Hepatocyte (in vitro differentiated cells): Measurements from ENCODE around the gene FGF23.
A peak's percentile ranks its signal among the peaks of the same experiment; 100 is the strongest.

Experiments
- CTCF ChIP-seq: fragments of 200-600 bp; sonication (generic); IDR thresholded peaks from 2 replicates; pipeline ENCODE4 v1.5.1; 2016; ENCODE audit warnings: antibody characterized with exemption, mild to moderate bottlenecking; ENCODE audit not compliant: poor library complexity
- EZH2 ChIP-seq: fragments of 200-600 bp; sonication (generic); IDR thresholded peaks from 2 replicates; pipeline ENCODE4 v1.6.1; 2016; ENCODE audit warnings: antibody characterized with exemption, mild to moderate bottlenecking, borderline replicate concordance

DNA sequence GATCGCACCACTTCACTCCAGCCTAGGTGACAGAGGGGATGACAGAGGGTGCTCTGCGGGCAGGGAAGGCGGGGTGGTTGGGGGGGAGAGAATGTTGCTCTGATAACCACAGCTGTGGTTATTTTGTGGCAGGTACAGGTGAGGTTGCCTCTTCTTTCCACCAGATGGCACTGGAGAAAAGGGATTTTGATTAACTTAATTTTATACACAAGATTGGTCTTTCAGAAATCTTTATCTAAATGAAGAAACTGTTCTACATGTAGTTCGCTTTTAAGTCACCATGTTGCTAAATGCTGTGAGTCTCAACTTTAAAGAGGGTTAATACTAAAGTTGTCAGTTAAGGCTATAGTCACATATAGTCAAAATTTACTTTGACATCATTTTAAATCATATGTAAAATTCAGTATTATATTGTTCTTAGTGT is 25.7 kb downstream of the FGF23 start:
- TF ChIP-seq EZH2 (no peak), CTCF (peak; percentile 35)
